Astrocyte (in vitro differentiated cells and primary cell): ENCODE measurements around the gene TUT7. TPM values are rescaled to one million over a fixed set of nuclear protein-coding genes. Genes with fewer than 3 reads are reported as not detected.

Source experiments
- DNase-seq: peaks from one replicate; pipeline ENCODE4 v3.0.0-alpha.2; 2010; ENCODE audit warnings: low read depth
- FAIRE-seq: peaks from 2 replicates; lab custom pipeline; 2011; peaks lifted over from hg19 to GRCh38; lab: Jason Lieb, UNC
- H2AFZ ChIP-seq: 2 replicates; pipeline ENCODE4 v1.6.0; 2012; ENCODE audit warnings: low read depth, low read length, inconsistent platforms
- H3K27ac ChIP-seq: 2 replicates; pipeline ENCODE4 v1.5.1; 2011; ENCODE audit warnings: low read depth, low read length, inconsistent platforms
- H3K27me3 ChIP-seq: 2 replicates; pipeline ENCODE4 v1.6.0; 2011; ENCODE audit warnings: low read length, inconsistent platforms; ENCODE audit not compliant: insufficient read depth
- H3K36me3 ChIP-seq: 2 replicates; pipeline ENCODE4 v1.5.1; 2011; ENCODE audit warnings: low read length, inconsistent platforms; ENCODE audit not compliant: insufficient read depth
- H3K4me1 ChIP-seq: 2 replicates; pipeline ENCODE4 v1.5.1; 2011; ENCODE audit warnings: low read length, inconsistent platforms; ENCODE audit not compliant: insufficient read depth
- H3K4me2 ChIP-seq: 2 replicates; pipeline ENCODE4 v1.6.0; 2012; ENCODE audit warnings: low read length, inconsistent platforms
- H3K4me3 ChIP-seq: 2 replicates; pipeline ENCODE4 v1.5.1; 2011; ENCODE audit warnings: low read depth, mild to moderate bottlenecking, low read length, inconsistent platforms; ENCODE audit not compliant: insufficient read depth
- H3K79me2 ChIP-seq: 2 replicates; pipeline ENCODE4 v1.6.0; 2012; ENCODE audit warnings: mild to moderate bottlenecking, low read length, inconsistent platforms; ENCODE audit not compliant: insufficient read depth
- H3K9ac ChIP-seq: 2 replicates; pipeline ENCODE4 v1.6.0; 2012; ENCODE audit warnings: mild to moderate bottlenecking, low read length, inconsistent platforms
- H3K9me3 ChIP-seq: 2 replicates; pipeline ENCODE4 v1.5.1; 2012; ENCODE audit warnings: low read depth, mild to moderate bottlenecking, low read length, inconsistent platforms; ENCODE audit not compliant: insufficient read depth
- H4K20me1 ChIP-seq: 2 replicates; pipeline ENCODE4 v1.6.0; 2012; ENCODE audit warnings: low read length, inconsistent platforms; ENCODE audit not compliant: insufficient read depth
- H3K27ac Mint-ChIP-seq: one replicate; pipeline ENCODE4 v1.8.0; 2021; ENCODE audit warnings: mild to moderate bottlenecking, mixed read lengths; ENCODE audit not compliant: unreplicated experiment
- H3K27me3 Mint-ChIP-seq: one replicate; pipeline ENCODE4 v1.8.0; 2021; ENCODE audit warnings: low read depth, mixed read lengths; ENCODE audit not compliant: unreplicated experiment
- H3K36me3 Mint-ChIP-seq: one replicate; pipeline ENCODE4 v1.8.0; 2021; ENCODE audit warnings: low read depth, mixed read lengths; ENCODE audit not compliant: unreplicated experiment
- H3K4me1 Mint-ChIP-seq: one replicate; pipeline ENCODE4 v1.8.0; 2021; ENCODE audit warnings: low read depth, mixed read lengths; ENCODE audit not compliant: unreplicated experiment
- H3K4me3 Mint-ChIP-seq: one replicate; pipeline ENCODE4 v1.8.0; 2021; ENCODE audit warnings: mild to moderate bottlenecking, moderate library complexity, mixed read lengths; ENCODE audit not compliant: unreplicated experiment
- H3K9me3 Mint-ChIP-seq: one replicate; pipeline ENCODE4 v1.8.0; 2021; ENCODE audit warnings: mild to moderate bottlenecking, mixed read lengths; ENCODE audit not compliant: unreplicated experiment
- EZH2 ChIP-seq: IDR thresholded peaks from 2 replicates; pipeline ENCODE4 v1.6.1; 2012; ENCODE audit warnings: mild to moderate bottlenecking, low read length, inconsistent platforms; ENCODE audit not compliant: insufficient read depth
- total RNA-seq: library from RNA; stranded (reverse); gene quantifications from 2 replicates; pipeline ENCODE4 v1.2.1, GENCODE V29; 2021
- TF ChIP-seq, protein P1 (sequence below): IDR thresholded peaks from 2 replicates; pipeline ENCODE4 v1.5.1; 2011; ENCODE audit warnings: low read depth, mild to moderate bottlenecking, inconsistent platforms, low read length, moderate library complexity; ENCODE audit not compliant: insufficient read depth

Gene TUT7
- total RNA-seq, 1 donor from 2014 or later, result 24.8 TPM

DNA sequence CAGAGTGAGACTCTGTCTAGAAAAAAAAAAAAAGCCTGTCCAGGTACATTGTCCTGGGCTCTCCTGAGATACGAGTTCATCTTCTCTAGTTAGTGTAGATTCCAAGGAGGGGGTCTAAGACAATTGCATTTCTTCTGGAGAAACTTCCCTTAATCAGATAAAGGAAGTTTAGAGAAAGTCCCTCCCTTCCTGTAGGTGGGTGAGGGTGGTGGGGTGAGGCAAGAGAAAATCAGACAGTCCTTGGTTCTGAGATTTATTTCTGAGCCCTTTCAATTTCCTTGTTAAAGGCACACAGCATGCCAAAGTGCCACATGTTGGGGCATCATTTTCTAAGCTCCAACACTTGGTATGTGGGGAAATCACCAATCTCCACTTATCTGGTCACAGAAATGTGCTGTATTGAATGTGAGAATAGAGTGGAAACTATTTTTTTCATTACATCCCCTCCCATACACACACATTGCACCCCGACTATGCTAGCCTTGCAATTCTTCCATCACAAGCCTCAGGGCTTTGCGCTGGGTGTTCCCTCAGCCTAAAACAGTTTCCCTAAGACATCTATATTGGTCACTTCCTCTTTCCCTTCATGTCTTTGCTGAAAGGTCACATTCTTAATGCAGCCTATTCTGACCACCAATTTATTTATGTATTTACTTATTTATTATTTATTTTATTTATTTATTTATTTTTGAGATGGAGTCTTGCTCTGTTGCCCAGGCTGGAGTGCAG lies 5.1 kb upstream of the TUT7 start:
- TF ChIP-seq EZH2, result no peak
- H3K27ac ChIP-seq, result no peak overlapping the region
- no peaks in the 10 kb centered on the region for H3K27me3 ChIP-seq
- DNase-seq, result no peak
- peaks cover 5% of the 10 kb centered on the region for H3K4me1 ChIP-seq
- H2AFZ ChIP-seq, result no peak overlapping the region
- Mint-ChIP-seq H3K27ac (no peak overlapping the region), H3K4me1 (peaks cover 3% of the 10 kb centered on the region), H3K27me3 (no peaks in the 10 kb centered on the region), H3K36me3 (no peaks in the 10 kb centered on the region), H3K9me3 (no peaks in the 10 kb centered on the region), H3K4me3 (no peak overlapping the region)
- H3K4me2 ChIP-seq, result no peak overlapping the region
- H3K79me2 ChIP-seq, result no peaks in the 10 kb centered on the region
- no peak overlapping the region for H3K9ac ChIP-seq
- FAIRE-seq, result no peak
- H3K36me3 ChIP-seq, result no peaks in the 10 kb centered on the region
- H4K20me1 ChIP-seq, result no peaks in the 10 kb centered on the region
- H3K4me3 ChIP-seq, result no peak overlapping the region
- no peaks in the 10 kb centered on the region for H3K9me3 ChIP-seq

DNA sequence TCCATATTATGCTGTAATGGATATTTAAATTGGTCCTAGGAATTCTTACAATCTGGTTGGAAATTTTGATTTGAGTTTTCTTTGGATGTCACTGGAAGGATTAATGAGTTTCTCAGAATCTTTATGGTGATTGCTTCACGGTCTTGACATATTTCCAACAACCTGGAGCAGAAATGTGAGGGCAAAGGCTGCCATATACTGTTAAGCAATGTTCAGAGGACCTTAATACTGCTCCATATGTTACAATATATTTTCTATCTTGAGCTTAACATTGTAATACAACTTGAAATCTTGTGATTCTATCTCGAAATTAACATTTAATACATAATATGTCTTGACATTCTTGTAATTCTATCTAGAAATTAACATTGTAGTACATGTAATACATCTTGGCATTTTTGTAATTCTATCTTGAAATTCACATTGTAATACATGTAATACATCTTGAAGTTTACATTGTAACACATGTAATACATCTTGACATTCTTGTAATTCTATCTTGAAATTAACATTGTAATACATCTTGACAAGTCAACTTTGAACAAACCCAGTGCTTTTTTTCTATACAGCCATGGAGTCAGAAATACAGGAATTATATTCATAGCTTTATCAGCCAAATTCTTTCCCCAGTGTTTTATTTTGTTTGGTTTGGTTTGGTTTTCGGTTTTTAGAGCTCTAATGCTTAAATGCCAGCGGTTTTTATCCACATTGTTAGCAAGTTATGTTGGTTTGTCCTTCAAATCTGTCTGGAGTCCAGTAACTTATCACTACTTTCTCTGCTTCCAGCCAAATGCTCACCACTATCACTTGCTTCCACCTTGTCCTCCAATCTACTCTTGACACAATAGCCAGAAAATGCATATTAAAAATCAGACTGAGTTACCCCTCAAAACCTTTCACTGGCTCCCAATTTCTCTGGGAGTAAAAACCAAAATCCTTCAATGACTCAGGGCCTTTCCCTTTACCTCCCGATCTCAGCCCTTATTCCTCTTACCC lies 3.0 kb upstream of the TUT7 start:
- Histone ChIP-seq H3K27ac (no peak overlapping the region), H3K4me3 (no peak overlapping the region), H3K36me3 (peaks cover 6% of the 10 kb centered on the region), H2AFZ (no peak overlapping the region), H4K20me1 (no peaks in the 10 kb centered on the region), H3K4me2 (no peak overlapping the region), H3K9ac (no peak overlapping the region), H3K27me3 (no peaks in the 10 kb centered on the region), H3K4me1 (peaks cover 14% of the 10 kb centered on the region), H3K79me2 (peaks cover 20% of the 10 kb centered on the region), H3K9me3 (no peaks in the 10 kb centered on the region)
- Mint-ChIP-seq H3K4me3 (no peak overlapping the region), H3K27ac (no peak overlapping the region), H3K9me3 (peaks cover 2% of the 10 kb centered on the region), H3K4me1 (peaks cover 12% of the 10 kb centered on the region), H3K36me3 (peaks cover 2% of the 10 kb centered on the region), H3K27me3 (no peaks in the 10 kb centered on the region)
- TF ChIP-seq, protein P1, sequence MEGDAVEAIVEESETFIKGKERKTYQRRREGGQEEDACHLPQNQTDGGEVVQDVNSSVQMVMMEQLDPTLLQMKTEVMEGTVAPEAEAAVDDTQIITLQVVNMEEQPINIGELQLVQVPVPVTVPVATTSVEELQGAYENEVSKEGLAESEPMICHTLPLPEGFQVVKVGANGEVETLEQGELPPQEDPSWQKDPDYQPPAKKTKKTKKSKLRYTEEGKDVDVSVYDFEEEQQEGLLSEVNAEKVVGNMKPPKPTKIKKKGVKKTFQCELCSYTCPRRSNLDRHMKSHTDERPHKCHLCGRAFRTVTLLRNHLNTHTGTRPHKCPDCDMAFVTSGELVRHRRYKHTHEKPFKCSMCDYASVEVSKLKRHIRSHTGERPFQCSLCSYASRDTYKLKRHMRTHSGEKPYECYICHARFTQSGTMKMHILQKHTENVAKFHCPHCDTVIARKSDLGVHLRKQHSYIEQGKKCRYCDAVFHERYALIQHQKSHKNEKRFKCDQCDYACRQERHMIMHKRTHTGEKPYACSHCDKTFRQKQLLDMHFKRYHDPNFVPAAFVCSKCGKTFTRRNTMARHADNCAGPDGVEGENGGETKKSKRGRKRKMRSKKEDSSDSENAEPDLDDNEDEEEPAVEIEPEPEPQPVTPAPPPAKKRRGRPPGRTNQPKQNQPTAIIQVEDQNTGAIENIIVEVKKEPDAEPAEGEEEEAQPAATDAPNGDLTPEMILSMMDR, result no peak
- no peak for TF ChIP-seq EZH2
- FAIRE-seq, result no peak
- DNase-seq, result peak; percentile 8

DNA sequence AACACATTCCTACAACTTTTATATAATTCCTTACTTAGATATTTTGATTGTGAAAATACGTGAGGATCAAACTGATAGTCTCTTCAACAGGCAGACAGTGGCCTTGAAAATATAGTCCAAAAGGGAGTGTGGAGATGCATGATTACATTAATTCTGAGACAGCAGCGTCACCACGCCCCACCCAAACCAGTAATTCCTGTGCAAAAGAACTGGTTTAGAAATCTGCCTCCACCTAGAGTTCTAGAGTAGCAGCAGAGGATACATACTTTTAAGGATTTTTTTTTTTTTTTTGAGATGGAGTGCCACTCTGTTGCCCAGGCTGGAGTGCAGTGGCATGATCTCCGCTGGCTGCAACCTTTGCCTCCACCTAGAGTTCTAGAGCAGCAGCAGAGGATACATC lies 1.6 kb upstream of the TUT7 start:
- Histone ChIP-seq H3K27ac (no peak overlapping the region), H3K4me1 (peaks cover 19% of the 10 kb centered on the region), H3K27me3 (no peaks in the 10 kb centered on the region), H3K9ac (no peak overlapping the region), H3K4me2 (no peak overlapping the region), H3K79me2 (peaks cover 33% of the 10 kb centered on the region), H3K9me3 (no peaks in the 10 kb centered on the region), H4K20me1 (peaks cover 9% of the 10 kb centered on the region), H3K36me3 (peaks cover 13% of the 10 kb centered on the region), H3K4me3 (no peak overlapping the region), H2AFZ (no peak overlapping the region)
- Mint-ChIP-seq H3K27ac (no peak overlapping the region), H3K36me3 (peaks cover 2% of the 10 kb centered on the region), H3K4me1 (peaks cover 17% of the 10 kb centered on the region), H3K4me3 (no peak overlapping the region), H3K9me3 (peaks cover 2% of the 10 kb centered on the region), H3K27me3 (no peaks in the 10 kb centered on the region)
- FAIRE-seq (no peak), DNase-seq (no peak)
- no peak for TF ChIP-seq EZH2
- TF ChIP-seq, protein P1, result no peak
